VCaP (cell line): ENCODE results near the gene SEC22C.

ENCODE experiments used
- H3K27ac ChIP-seq: fragments of 450-650 bp; 2 replicates; pipeline ENCODE4 v1.5.1; 2017
- CTCF ChIP-seq: fragments of 450-650 bp; conservative IDR thresholded peaks from 2 replicates; pipeline ENCODE4 v1.5.1; 2017; ENCODE audit warnings: mild to moderate bottlenecking, moderate library complexity

SEC22C gene

GRCh38 chr3:42510325-42510724 is 71.4 kb downstream of the SEC22C start:
- TF ChIP-seq CTCF, result no peak
- no peak overlapping the region for H3K27ac ChIP-seq

- no peak for TF ChIP-seq CTCF
- H3K27ac ChIP-seq, result no peak overlapping the region
Observed at GRCh38 chr3:42509111-42509510, 72.7 kb downstream of the SEC22C start.

DNA sequence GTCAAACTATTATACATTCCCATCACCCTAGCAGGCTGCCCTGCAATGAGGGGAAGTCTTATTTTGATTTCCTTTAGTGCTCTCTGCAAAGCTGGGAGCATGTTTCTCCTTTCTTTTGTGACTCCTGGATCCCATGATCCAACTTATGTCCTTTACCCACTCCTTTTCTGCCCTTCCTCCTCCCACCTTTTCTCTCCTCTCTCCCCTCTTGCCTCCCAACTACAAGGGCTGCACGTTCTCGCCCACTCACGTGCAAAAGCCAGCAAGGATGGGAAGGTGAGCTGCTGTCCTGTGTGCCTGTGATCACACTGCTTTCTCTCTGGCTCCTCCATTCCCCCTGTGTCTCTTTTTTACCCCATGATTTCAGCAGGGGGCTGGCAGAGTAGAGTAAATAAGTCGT is 73.2 kb downstream of the SEC22C start:
- TF ChIP-seq CTCF, result no peak
- peak overlapping the region; percentile 88; the same call in 1 of the 2 replicates for H3K27ac ChIP-seq

DNA sequence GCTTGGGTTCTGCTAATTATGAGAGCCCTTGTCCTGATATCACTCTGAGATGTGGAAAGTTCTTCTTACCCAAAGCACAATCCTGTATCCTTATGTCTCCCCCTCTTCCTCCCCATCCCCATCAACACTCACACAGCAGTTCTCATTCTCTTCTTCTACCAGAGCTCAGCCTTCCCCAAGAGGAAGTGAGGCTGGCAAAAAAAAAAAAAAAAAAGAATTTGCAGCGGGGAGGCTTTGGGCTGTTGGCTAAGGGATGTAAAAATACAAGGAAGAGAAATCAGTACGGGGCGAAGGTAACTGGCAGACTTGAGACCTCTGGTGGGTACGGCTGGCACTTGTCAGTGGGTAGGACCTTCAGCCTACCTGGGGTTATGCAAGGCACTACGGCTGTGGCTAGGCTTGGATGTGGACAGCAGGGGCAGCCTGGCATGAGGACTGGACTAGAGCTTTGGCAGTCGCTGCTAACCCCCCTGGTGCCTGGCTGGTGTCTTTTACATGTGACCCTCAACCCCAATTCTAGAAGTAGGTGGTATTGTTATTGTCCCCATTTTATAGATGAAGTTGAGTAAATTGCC is 73.9 kb downstream of the SEC22C start:
- peak overlapping the region; percentile 88 for H3K27ac ChIP-seq
- TF ChIP-seq CTCF, result no peak

DNA sequence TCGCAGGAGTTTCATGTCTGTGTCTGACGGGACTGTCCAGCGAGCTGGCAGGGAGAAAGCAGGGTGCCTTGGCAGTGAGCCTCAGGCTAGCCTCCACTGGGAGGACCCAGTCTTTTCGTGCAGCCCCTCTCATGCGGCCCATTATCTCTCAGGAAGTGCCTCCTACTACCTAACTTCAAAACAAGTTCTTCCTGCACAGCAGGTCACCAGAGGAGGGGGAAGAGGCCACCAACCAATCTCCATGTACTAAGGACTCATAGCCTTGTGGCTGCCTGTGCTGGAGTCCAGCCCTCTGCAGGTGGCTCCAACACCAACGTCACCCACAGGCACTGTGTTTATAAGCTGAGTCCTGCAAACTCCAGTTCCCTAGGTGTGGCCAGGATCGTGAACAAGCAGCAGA is 74.5 kb downstream of the SEC22C start:
- 0 out of 2 replicates have a peak, but pooled peaks have one; percentile 26 for TF ChIP-seq CTCF
- H3K27ac ChIP-seq, result peak overlapping the region; percentile 88

DNA sequence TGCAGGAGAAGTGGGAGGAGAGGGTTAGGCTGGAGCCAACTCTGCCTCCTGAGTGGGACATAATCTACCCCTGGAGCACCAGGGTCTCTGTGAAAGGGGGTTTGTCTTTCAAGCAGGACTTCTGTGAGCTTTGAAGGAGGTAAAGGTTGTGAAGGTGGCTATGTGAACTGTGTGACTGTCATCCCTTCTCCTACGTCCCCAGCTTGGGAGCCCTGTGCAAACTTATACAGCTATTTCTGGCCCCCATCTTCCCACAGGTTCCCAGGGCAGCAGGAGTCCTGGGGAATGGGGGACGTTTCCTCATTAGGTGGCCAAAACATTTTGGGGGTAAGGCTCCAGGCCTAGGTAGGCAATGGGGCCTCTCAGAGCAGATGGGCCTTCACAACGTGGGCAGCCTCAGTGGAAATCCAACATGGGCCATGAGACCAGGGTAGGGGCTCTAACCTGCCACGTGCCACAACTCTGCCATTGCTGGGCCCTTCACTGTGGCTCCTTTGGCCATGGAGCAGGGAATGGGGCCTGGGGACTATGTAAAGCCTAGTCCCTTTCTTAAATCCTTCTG is 75.8 kb downstream of the SEC22C start:
- H3K27ac ChIP-seq, result peak overlapping the region; percentile 88
- no peak for TF ChIP-seq CTCF

GRCh38 chr3:42505128-42505848 is 76.5 kb downstream of the SEC22C start:
- H3K27ac ChIP-seq, result peak overlapping the region; percentile 88
- TF ChIP-seq CTCF, result no peak
